Heart right ventricle (tissue), 16 donors: Measurements from ENCODE around the gene KNCN. TPM values are rescaled to one million over a fixed set of nuclear protein-coding genes. Genes with fewer than 3 reads are reported as not detected.

Experiments
- ATAC-seq, 8 donors: fragments of 200-7000 bp; cut with Tn5 transposase; one replicate each; pipeline ENCODE4 v1.9.1; 2020; ENCODE audit warnings: mild to moderate bottlenecking in 8 of 8, moderate library complexity in 8 of 8, moderate number of reproducible peaks in 1 of 8
- DNase-seq, 2 donors: peaks; one replicate each; pipeline ENCODE4 v3.0.0-alpha.2; 2020
- H3K27ac ChIP-seq, 10 donors: fragments of 200-600 bp; sonication (generic) in 2 of 10; one replicate each; pipeline versions ENCODE4 v1.5.0 to v1.8.0; 2020 to 2022; ENCODE audit warnings: mild to moderate bottlenecking in 3 of 10
- H3K27me3 ChIP-seq, 7 donors: fragments of 200-600 bp; one replicate each; pipeline ENCODE4 v1.8.0; 2021 to 2022; ENCODE audit warnings: mild to moderate bottlenecking in 2 of 7
- H3K36me3 ChIP-seq, 9 donors: fragments of 200-600 bp; sonication (generic) in 1 of 9; one replicate each; pipeline versions ENCODE4 v1.5.0 to v1.8.0; 2020 to 2022; ENCODE audit warnings: mild to moderate bottlenecking in 2 of 9
- H3K4me1 ChIP-seq, 9 donors: fragments of 200-600 bp; sonication (generic) in 1 of 9; one replicate each; pipeline versions ENCODE4 v1.5.0 to v1.8.0; 2020 to 2022; ENCODE audit warnings: mild to moderate bottlenecking in 4 of 9
- H3K4me3 ChIP-seq, 10 donors: fragments of 200-600 bp; sonication (generic) in 2 of 10; one replicate each; pipeline versions ENCODE4 v1.5.0 to v1.8.0; 2020 to 2022; ENCODE audit warnings: mild to moderate bottlenecking in 7 of 10, moderate library complexity in 2 of 10
- H3K9me3 ChIP-seq, 11 donors: fragments of 200-600 bp in 10 of 11; sonication (generic) in 2 of 11; one replicate each; pipeline versions ENCODE4 v1.5.0 to v1.8.0; 2013 to 2022; ENCODE audit warnings: mild to moderate bottlenecking in 2 of 11, control low read depth in 1 of 11, moderate library complexity in 1 of 11
- WGBS, 2 donors: extraction: QIAGEN DNeasy Blood & Tissue Kit; methylation state at CpG; one replicate each; pipeline ENCODE4 v1.1.7; 2013; ENCODE audit warnings: inconsistent platforms in 1 of 2; 5-methylcytosine and 5-hydroxymethylcytosine counted together
- intact Hi-C, 10 donors: fragments of 100-400 bp; cut with DNase I; formaldehyde crosslinking; loops; one replicate each; pipeline versions ENCODE4 v1.11.1 to v1.14.2; 2022
- polyA plus RNA-seq, 2 donors: library from polyadenylated mRNA; stranded (reverse); fragments of 200-250 nt; gene quantifications; one replicate each; pipeline ENCODE4 v1.2.3, GENCODE V29; 2013
- total RNA-seq, 10 donors: library from RNA; stranded (reverse); fragmentation: NEBNext Ultra II Directional in 3 of 10; extraction: Animal tissue kit (Norgen Biotek cat#: 25700) in 3 of 10; gene quantifications; one replicate each; pipeline versions ENCODE4 v1.2.1 to v1.2.4, GENCODE V29; 2021 to 2023
- TF ChIP-seq, protein P1 (sequence below), 9 donors: fragments of 200-600 bp; sonication (generic) in 2 of 9; IDR thresholded peaks; one replicate each; pipeline versions ENCODE4 v1.5.0 to v1.8.0; 2021 to 2022; ENCODE audit warnings: antibody characterized with exemption in 9 of 9, mild to moderate bottlenecking in 5 of 9, moderate library complexity in 1 of 9
- donor health status: Arrhythmogenic right ventricular cardiomyopathy.
- donor health status: ischemic (EF 13 %, LVEDD 7.1; RV severe dilation, severe dysfunction).
- donor health status: healthy with polysubstance abuse.
- donor health status: DM: no; HTN: yes; CAD: no.
- donor health status: DM: no; HTN: no; CAD: no.
- donor health status: ischemic (EF 25% LVEDD 6.9; RV normal size, moderate dysfunction).
- donor health status: ischemic (EF 25% LVEDD 5.7; RV mildly dilated, moderate dysfunction).
- donor health status: healthy.
- donor health status: DM: yes; HTN: yes; CAD: no.
- donor health status: Ischemic cardiomyopathy.
- donor health status: ischemic (EF 35%, LVEDD 5.7; RV mildly dilated, moderate dysfunction).
- donor health status: nonischemic (EF 11% LVEDD 7.7; RV severe dilation, severe dysfunction).
- donor health status: DM: yes; HTN: yes; CAD: no.
- donor health status: PGD.
- donor health status: ischemic (EF 29% LVEDD 5.4; RV normal size, mild dysfunction).
- donor health status: nonischemic (EF 23%, LVEDD 6.1; RV moderate dilation, normal function).

KNCN gene
- total and polyA plus RNA-seq, 12 donors = not detected

GRCh38 chr1:46537651-46538050, 13.8 kb downstream of the KNCN start:
- WGBS, 2 donors = 70% methylated on average over 2 of the region's 2 CpGs
- Histone ChIP-seq H3K4me3 (no peak overlapping the region), H3K4me1 (peaks cover 0 to 6% (median 0%) of the 10 kb centered on the region in 9 donors), H3K27ac (no peak overlapping the region), H3K9me3 (no peaks in the 10 kb centered on the region), H3K27me3 (peaks cover 0 to 57% (median 39%) of the 10 kb centered on the region in 7 donors), H3K36me3 (no peaks in the 10 kb centered on the region)
- DNase-seq (no peak), ATAC-seq (no peak)
- TF ChIP-seq, protein P1, sequence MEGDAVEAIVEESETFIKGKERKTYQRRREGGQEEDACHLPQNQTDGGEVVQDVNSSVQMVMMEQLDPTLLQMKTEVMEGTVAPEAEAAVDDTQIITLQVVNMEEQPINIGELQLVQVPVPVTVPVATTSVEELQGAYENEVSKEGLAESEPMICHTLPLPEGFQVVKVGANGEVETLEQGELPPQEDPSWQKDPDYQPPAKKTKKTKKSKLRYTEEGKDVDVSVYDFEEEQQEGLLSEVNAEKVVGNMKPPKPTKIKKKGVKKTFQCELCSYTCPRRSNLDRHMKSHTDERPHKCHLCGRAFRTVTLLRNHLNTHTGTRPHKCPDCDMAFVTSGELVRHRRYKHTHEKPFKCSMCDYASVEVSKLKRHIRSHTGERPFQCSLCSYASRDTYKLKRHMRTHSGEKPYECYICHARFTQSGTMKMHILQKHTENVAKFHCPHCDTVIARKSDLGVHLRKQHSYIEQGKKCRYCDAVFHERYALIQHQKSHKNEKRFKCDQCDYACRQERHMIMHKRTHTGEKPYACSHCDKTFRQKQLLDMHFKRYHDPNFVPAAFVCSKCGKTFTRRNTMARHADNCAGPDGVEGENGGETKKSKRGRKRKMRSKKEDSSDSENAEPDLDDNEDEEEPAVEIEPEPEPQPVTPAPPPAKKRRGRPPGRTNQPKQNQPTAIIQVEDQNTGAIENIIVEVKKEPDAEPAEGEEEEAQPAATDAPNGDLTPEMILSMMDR (IDR thresholded peaks at IDR 0.05) = no peak
- intact Hi-C loops = loop anchor here in 2 of 10 donors (10.0 kb wide), 1 partner anchor 187 kb away; no protein-coding TSS in a partner anchor

DNA sequence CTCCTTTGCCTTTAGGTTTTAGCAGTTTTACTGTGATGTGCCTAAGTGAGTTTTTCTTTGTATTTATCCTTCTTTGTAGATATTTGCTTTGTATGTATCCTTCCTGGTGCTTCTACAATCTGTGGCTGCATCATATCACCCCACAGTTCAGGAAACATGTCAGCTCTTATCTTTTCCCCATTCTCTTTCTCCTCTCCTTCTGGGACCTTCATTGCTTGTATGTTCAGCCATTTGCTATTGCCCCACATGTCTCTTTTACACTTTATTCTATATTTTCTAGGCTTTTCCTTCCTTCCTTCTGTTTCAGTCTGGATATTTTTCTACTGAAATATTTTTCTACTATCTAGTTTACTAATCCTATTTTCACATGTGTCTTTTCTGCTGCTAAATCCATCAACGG, 14.9 kb downstream of the KNCN start:
- no peaks in the 10 kb centered on the region for H3K9me3 ChIP-seq
- DNase-seq (no peak), ATAC-seq (no peak)
- TF ChIP-seq, protein P1 (IDR thresholded peaks at IDR 0.05) = no peak
- H3K27me3 ChIP-seq = peaks cover 0 to 62% (median 41%) of the 10 kb centered on the region in 7 donors
- no peak overlapping the region for H3K4me3 ChIP-seq
- H3K36me3 ChIP-seq = no peaks in the 10 kb centered on the region
- no peak overlapping the region for H3K27ac ChIP-seq
- intact Hi-C loops = loop anchor here in 2 of 10 donors (10.0 kb wide), 1 partner anchor 188 kb away; no protein-coding TSS in a partner anchor
- 96% methylated on average over 1 of the region's 1 CpG for WGBS, 2 donors
- H3K4me1 ChIP-seq = peaks cover 0 to 8% (median 0%) of the 10 kb centered on the region in 9 donors

DNA sequence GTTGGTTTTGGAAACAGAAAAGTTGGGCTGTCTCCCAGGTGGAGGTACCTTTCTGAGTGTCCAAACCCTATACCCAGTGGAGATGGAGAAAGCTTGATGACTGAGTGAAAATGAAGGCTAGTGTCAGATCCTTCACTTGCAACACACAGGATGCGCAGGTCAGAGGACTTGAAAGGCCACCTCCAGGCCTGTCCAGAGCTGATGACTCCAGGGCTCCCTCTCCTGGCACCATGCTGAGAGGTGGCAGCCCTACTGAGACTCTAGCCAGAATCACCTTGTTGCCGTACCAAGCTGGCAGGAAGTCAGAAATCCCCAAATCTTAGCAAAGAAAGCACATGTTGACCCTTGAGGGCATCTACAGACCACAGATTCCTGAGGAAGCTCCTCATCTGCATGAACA, 16.4 kb downstream of the KNCN start:
- Histone ChIP-seq H3K36me3 (no peaks in the 10 kb centered on the region), H3K27ac (no peak overlapping the region), H3K4me3 (no peak overlapping the region), H3K4me1 (peaks cover 0 to 8% (median 0%) of the 10 kb centered on the region in 9 donors), H3K9me3 (no peaks in the 10 kb centered on the region), H3K27me3 (peaks cover 0 to 70% (median 49%) of the 10 kb centered on the region in 7 donors)
- peak in 1 of 8 donors; percentile 32 for ATAC-seq
- DNase-seq = no peak
- WGBS, 2 donors = 57 to 69% methylated on average over 2 of the region's 2 CpGs
- TF ChIP-seq, protein P1 (IDR thresholded peaks at IDR 0.05) = peak in 7 of 9 donors; percentile 11 to 49 (median 31)
- intact Hi-C loops = loop anchor here in 2 of 10 donors (10.0 kb wide), 1 partner anchor 190 kb away; no protein-coding TSS in a partner anchor

DNA sequence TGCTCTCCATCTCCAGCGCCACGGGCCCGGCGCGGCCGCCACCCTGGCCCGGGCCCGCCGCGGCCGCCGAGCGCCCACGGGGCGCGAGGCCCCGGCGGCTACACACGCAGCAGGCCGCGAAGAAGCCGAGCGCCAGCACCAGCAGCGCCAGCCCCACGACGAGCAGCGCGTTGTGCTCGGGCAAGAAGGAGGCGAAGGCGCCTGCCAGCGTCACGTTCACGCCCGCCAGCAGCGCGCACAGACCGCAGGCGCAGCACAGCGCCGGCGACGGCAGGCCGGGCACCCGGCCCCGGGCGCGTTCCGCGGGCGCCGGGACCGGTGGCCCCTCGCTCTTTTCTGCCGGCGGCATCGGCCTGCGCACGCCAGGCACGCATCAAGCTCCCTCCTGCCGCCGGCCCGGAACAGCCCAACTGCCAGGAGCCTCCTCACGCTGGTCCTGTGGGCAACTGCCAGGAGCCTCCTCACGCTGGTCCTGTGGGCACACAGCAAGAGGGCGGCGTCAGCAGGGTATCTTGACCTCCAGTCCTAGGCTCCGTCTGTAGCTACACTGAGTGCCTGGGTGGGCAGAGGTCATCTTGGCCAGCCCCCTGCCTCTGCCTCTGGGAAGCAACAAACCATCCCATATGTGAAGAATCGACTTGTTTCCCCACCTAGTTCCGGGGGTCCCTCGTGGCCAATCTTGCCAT, 18.1 kb downstream of the KNCN start:
- Histone ChIP-seq H3K4me1 (peaks cover 0 to 8% (median 1%) of the 10 kb centered on the region in 9 donors), H3K36me3 (no peaks in the 10 kb centered on the region), H3K9me3 (no peaks in the 10 kb centered on the region), H3K27ac (peak overlapping the region in 7 of 10 donors; percentile 23 to 76 (median 50)), H3K27me3 (peaks cover 0 to 74% (median 54%) of the 10 kb centered on the region in 7 donors), H3K4me3 (peak overlapping the region in 9 of 10 donors; percentile 25 to 49 (median 36))
- WGBS, 2 donors = 5% methylated on average over 63 to 71 of the region's 71 CpGs
- ATAC-seq (peak in 7 of 8 donors; percentile 9 to 64 (median 21)), DNase-seq (peak in 1 of 2 donors; percentile 50)
- intact Hi-C loops = loop anchor here in 9 of 10 donors (2.0 to 10.0 kb wide), 5 partner anchors 126 to 194 kb away; no protein-coding TSS in a partner anchor
- TF ChIP-seq, protein P1 (IDR thresholded peaks at IDR 0.05) = no peak
